Neural cell (in vitro differentiated cells): ENCODE results near the gene AGL. TPM values are rescaled to one million over a fixed set of nuclear protein-coding genes. Genes with fewer than 3 reads are reported as not detected.
"Not testable (repeated sequence)": the region's sequence is repeated elsewhere in the genome, so short reads cannot be mapped to it uniquely, and the experiment has no call there.

Source experiments
- H2AFZ ChIP-seq: fragments of 200-600, 300-800 bp; sonication (generic), shearing (Covaris generic); 2 replicates; pipeline ENCODE4 v1.6.0; 2014; ENCODE audit warnings: low read depth, mild to moderate bottlenecking, antibody characterized with exemption, low read length, moderate library complexity
- H3F3A ChIP-seq: fragments of 200-600 bp; shearing (Covaris generic); 2 replicates; pipeline ENCODE4 v1.6.1; 2016; ENCODE audit warnings: mild to moderate bottlenecking, moderate library complexity, mixed read lengths, antibody characterized with exemption, low read length; ENCODE audit not compliant: insufficient read depth, poor library complexity, severe bottlenecking
- H3K27ac ChIP-seq: fragments of 200-600, 300-800 bp; sonication (generic), shearing (Covaris generic); 2 replicates; pipeline ENCODE4 v1.5.1; 2014; ENCODE audit warnings: mild to moderate bottlenecking, low read length, moderate library complexity
- H3K27me3 ChIP-seq: fragments of 300-800, 200-600 bp; sonication (generic), shearing (Covaris generic); 2 replicates; pipeline ENCODE4 v1.6.0; 2014; ENCODE audit warnings: mild to moderate bottlenecking, low read depth, low read length, moderate library complexity; ENCODE audit not compliant: insufficient read depth
- H3K36me3 ChIP-seq: fragments of 300-800, 200-600 bp; sonication (generic), shearing (Covaris generic); 2 replicates; pipeline ENCODE4 v1.5.1; 2014; ENCODE audit warnings: mild to moderate bottlenecking, antibody characterized with exemption, low read length, moderate library complexity; ENCODE audit not compliant: insufficient read depth
- H3K4me2 ChIP-seq: fragments of 300-800, 200-600 bp; sonication (generic), shearing (Covaris generic); 2 replicates; pipeline ENCODE4 v1.6.0; 2014; ENCODE audit warnings: mild to moderate bottlenecking, low read length
- H3K4me3 ChIP-seq: fragments of 300-800, 200-600 bp; sonication (generic), shearing (Covaris generic); 2 replicates; pipeline ENCODE4 v1.5.1; 2014; ENCODE audit warnings: mild to moderate bottlenecking, low read length, moderate library complexity
- H3K79me2 ChIP-seq: fragments of 200-600 bp; shearing (Covaris generic); replicated peaks from 2 replicates; pipeline ENCODE4 v1.6.0; 2014; ENCODE audit warnings: mild to moderate bottlenecking, low read length, moderate library complexity; ENCODE audit not compliant: insufficient read depth
- H3K9ac ChIP-seq: fragments of 300-800, 200-600 bp; sonication (generic), shearing (Covaris generic); 2 replicates; pipeline ENCODE4 v1.6.1; 2016; ENCODE audit warnings: mild to moderate bottlenecking, low read length, mixed read lengths
- H3K9me2 ChIP-seq: fragments of 200-600 bp; shearing (Covaris generic); 2 replicates; pipeline ENCODE4 v1.6.1; 2016; ENCODE audit warnings: mild to moderate bottlenecking, low read length, mixed read lengths; ENCODE audit not compliant: insufficient read depth
- H3K9me3 ChIP-seq: fragments of 200-600, 300-800 bp; sonication (generic), shearing (Covaris generic); 2 replicates; pipeline ENCODE4 v1.6.1; 2016; ENCODE audit warnings: mild to moderate bottlenecking, mixed run types, low read length, moderate library complexity, mixed read lengths
- H4K20me1 ChIP-seq: fragments of 200-600 bp; shearing (Covaris generic); 2 replicates; pipeline ENCODE4 v1.6.1; 2016; ENCODE audit warnings: mild to moderate bottlenecking, mixed run types; ENCODE audit not compliant: insufficient read depth
- CTCF ChIP-seq: fragments of 450-650 bp; IDR thresholded peaks from 2 replicates; pipeline ENCODE4 v1.5.1; 2014; ENCODE audit warnings: antibody characterized with exemption, mild to moderate bottlenecking, moderate library complexity; ENCODE audit not compliant: poor library complexity, severe bottlenecking
- EP300 ChIP-seq: fragments of 450-650 bp; conservative IDR thresholded peaks from 2 replicates; pipeline ENCODE4 v1.6.1; 2014; ENCODE audit warnings: antibody characterized with exemption, mild to moderate bottlenecking, moderate library complexity; ENCODE audit not compliant: poor library complexity, severe bottlenecking
- EZH2 ChIP-seq: fragments of 200-600, 300-800 bp; shearing (Covaris generic), sonication (generic); IDR thresholded peaks from 2 replicates; pipeline ENCODE4 v1.6.1; 2014; ENCODE audit warnings: antibody characterized with exemption, low read length, borderline replicate concordance, mild to moderate bottlenecking; ENCODE audit not compliant: insufficient read depth, poor library complexity, severe bottlenecking
- MXI1 ChIP-seq: fragments of 450-650 bp; conservative IDR thresholded peaks from 2 replicates; pipeline ENCODE4 v1.6.1; 2014; ENCODE audit warnings: antibody characterized with exemption, mild to moderate bottlenecking; ENCODE audit not compliant: poor library complexity, severe bottlenecking
- POLR2AphosphoS5 ChIP-seq: IDR thresholded peaks from 2 replicates; pipeline ENCODE4 v1.6.1; 2012
- RAD21 ChIP-seq: fragments of 450-650 bp; conservative IDR thresholded peaks from 2 replicates; pipeline ENCODE4 v1.6.1; 2014; ENCODE audit warnings: antibody characterized with exemption, mild to moderate bottlenecking, moderate library complexity
- REST ChIP-seq: IDR thresholded peaks from 2 replicates; pipeline ENCODE4 v1.6.1; 2012; ENCODE audit warnings: borderline replicate concordance
- SMC3 ChIP-seq: fragments of 450-650 bp; conservative IDR thresholded peaks from 2 replicates; pipeline ENCODE4 v1.6.1; 2014; ENCODE audit warnings: antibody characterized with exemption, mild to moderate bottlenecking, moderate library complexity; ENCODE audit not compliant: poor library complexity
- TAF1 ChIP-seq: IDR thresholded peaks from 2 replicates; pipeline ENCODE4 v1.6.1; 2012; ENCODE audit warnings: low read depth
- polyA plus RNA-seq: library from polyadenylated mRNA; depleted of rRNA; stranded (reverse); fragments of >200 nt; gene quantifications from 2 replicates; pipeline ENCODE4 v1.2.3, GENCODE V29; 2014

The AGL gene
- polyA plus RNA-seq, 1 donor from 2014 or later: 17.7 TPM

GRCh38 chr1:99836171-99837103 is 13.7 kb upstream of the AGL start:
- not testable (repeated sequence) for H3K4me2 ChIP-seq, H3K27me3 ChIP-seq, H3K79me2 ChIP-seq, H3K9me2 ChIP-seq, H2AFZ ChIP-seq, H3K4me3 ChIP-seq, H3K9ac ChIP-seq, H3F3A ChIP-seq, H3K9me3 ChIP-seq, H4K20me1 ChIP-seq, H3K36me3 ChIP-seq, H3K27ac ChIP-seq

GRCh38 chr1:99840353-99840752 is 9.8 kb upstream of the AGL start:
- H3K4me3 ChIP-seq, H3K27me3 ChIP-seq, H3K9me3 ChIP-seq, H3K4me2 ChIP-seq, H3K79me2 ChIP-seq, H3K27ac ChIP-seq, H3K36me3 ChIP-seq, H3F3A ChIP-seq, H3K9ac ChIP-seq, H3K9me2 ChIP-seq, H4K20me1 ChIP-seq, H2AFZ ChIP-seq: not testable (repeated sequence)

GRCh38 chr1:99843760-99844159 is 6.4 kb upstream of the AGL start:
- Histone ChIP-seq H4K20me1 (no peaks in the 10 kb centered on the region), H3F3A (no peaks in the 10 kb centered on the region), H3K79me2 (no peaks in the 10 kb centered on the region), H3K9me2 (no peaks in the 10 kb centered on the region), H2AFZ (no peak overlapping the region), H3K9ac (no peak overlapping the region), H3K4me2 (no peak overlapping the region), H3K4me3 (no peak overlapping the region), H3K9me3 (no peaks in the 10 kb centered on the region), H3K27ac (no peak overlapping the region), H3K27me3 (no peaks in the 10 kb centered on the region), H3K36me3 (no peaks in the 10 kb centered on the region)
- TF ChIP-seq SMC3 (no peak), EP300 (no peak), EZH2 (no peak), MXI1 (no peak), TAF1 (no peak), POLR2AphosphoS5 (no peak), CTCF (no peak), REST (no peak), RAD21 (no peak)

GRCh38 chr1:99845201-99845600 is 5.0 kb upstream of the AGL start:
- H3F3A ChIP-seq, H3K4me3 ChIP-seq, H3K9ac ChIP-seq, H3K9me3 ChIP-seq, H2AFZ ChIP-seq, H3K4me2 ChIP-seq, H3K9me2 ChIP-seq, H3K27me3 ChIP-seq, H3K79me2 ChIP-seq, H3K27ac ChIP-seq, H3K36me3 ChIP-seq, H4K20me1 ChIP-seq: not testable (repeated sequence)
